WI38 (cell line): Measurements from ENCODE around the gene MFAP5.

Experiments used
- H3K4me3 ChIP-seq: 2 replicates; pipeline ENCODE4 v1.5.1; 2011; ENCODE audit warnings: low read depth, mild to moderate bottlenecking, control low read depth, low read length
- TF ChIP-seq, protein P1 (sequence below): IDR thresholded peaks from 2 replicates; pipeline ENCODE4 v1.5.1; 2012; ENCODE audit warnings: low read depth, mild to moderate bottlenecking, control low read depth, low read length

The MFAP5 gene

DNA sequence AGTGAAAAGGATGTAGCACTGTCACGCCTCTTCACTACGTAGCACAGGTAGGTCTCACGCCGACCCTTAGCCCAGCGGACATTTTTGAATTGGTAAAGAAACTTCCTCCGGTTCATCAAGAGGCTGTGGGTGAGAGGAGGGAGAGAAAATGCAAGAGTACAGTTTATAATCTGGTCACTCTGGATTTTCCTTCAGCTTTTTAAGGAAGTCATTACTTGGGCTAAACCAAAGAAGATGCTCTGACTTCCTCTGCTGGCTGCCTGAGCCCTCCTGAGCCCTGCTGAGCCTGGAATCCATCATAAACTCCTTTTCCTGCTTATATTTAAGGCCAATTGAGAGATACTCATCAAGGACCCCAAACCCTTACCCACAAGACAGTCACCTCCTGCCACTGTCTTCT, 55.7 kb downstream of the MFAP5 start:
- TF ChIP-seq, protein P1, sequence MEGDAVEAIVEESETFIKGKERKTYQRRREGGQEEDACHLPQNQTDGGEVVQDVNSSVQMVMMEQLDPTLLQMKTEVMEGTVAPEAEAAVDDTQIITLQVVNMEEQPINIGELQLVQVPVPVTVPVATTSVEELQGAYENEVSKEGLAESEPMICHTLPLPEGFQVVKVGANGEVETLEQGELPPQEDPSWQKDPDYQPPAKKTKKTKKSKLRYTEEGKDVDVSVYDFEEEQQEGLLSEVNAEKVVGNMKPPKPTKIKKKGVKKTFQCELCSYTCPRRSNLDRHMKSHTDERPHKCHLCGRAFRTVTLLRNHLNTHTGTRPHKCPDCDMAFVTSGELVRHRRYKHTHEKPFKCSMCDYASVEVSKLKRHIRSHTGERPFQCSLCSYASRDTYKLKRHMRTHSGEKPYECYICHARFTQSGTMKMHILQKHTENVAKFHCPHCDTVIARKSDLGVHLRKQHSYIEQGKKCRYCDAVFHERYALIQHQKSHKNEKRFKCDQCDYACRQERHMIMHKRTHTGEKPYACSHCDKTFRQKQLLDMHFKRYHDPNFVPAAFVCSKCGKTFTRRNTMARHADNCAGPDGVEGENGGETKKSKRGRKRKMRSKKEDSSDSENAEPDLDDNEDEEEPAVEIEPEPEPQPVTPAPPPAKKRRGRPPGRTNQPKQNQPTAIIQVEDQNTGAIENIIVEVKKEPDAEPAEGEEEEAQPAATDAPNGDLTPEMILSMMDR = no peak
- no peak overlapping the region for H3K4me3 ChIP-seq

DNA sequence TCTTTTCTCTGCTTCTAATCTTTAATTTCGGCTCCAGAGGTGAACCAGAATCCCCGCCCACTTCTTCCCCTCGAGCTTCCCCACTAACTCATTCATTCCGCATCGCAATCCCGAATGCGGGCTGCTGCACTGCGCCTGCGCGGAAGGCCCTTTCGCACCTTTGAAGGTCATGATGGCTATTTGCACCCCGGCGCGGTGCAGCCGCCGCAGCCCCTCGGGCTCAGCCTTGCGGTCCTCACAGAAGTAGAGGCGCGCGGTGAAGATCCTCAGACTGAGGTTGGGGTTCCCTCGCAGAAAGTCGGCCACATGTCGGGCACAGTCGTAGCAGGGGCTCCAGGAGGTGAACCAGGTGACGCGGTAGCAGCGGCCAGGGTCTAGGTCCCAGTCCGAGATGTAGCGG, 57.6 kb downstream of the MFAP5 start:
- TF ChIP-seq, protein P1 = no peak
- no peak overlapping the region for H3K4me3 ChIP-seq

DNA sequence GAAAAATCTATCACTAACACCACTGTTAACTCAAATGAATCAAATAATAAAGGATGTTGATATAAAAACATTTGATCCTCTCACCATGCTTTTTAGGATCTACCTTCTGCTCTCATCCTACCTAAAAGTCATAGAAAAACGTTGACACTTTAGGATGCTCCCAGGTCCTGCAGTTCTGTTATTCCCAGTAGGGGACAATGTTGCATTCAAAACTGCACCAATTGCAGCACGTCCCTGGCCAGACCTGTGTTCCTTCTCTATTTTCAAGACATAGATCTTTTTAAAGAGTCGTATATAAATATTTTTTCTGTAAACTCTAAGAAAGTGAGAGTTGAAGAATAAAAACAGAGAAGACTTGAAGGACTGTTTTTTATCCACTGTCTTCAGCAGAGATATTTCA, 58.8 kb downstream of the MFAP5 start:
- no peak overlapping the region for H3K4me3 ChIP-seq
- TF ChIP-seq, protein P1 = no peak

DNA sequence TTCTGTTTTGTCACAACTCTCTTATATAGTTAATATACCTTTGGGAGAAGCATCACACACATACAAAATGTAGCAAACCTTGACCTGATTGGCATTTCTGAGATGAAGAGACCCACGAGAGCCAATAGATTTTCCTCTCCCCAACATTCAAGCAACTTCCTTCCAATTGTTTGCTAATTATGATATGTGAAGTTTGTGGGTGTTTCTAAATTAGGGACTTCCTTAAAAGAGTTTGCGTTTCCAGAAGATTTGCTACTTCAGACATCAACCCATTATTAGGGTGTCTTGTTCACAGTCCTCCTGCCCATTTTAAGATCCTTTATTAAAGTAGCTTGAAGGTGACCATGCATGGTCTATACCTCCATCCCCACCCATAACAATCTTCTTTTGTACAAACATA, 59.3 kb downstream of the MFAP5 start:
- no peak overlapping the region for H3K4me3 ChIP-seq
- TF ChIP-seq, protein P1 = no peak

DNA sequence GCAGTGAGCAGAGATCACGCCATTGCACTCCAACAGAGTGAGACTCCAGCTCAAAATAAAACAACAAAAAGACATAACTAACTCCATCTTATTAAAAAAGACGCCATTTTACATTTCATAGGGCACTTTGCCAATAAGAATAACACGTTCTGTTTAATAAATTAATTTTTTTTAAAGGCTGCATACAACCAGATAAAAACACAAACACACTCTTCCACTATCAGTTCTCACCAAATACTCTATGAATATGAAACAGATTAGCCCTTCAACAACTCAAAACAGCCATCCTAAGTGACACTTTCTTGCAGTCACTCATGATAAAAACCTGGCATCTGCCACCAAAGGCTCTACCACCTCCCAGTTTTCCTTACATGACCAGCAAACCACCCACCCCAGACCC, 66.1 kb downstream of the MFAP5 start:
- TF ChIP-seq, protein P1 = no peak

More for the DNA sequence above, 66.1 kb downstream of the MFAP5 start:
- no peak overlapping the region for H3K4me3 ChIP-seq
